HG03196 (cell line): ENCODE measurements around the gene GSTM4.
"Not testable (repeated sequence)": the region's sequence is repeated elsewhere in the genome, so short reads cannot be mapped to it uniquely, and the experiment has no call there.

Experiments
- ATAC-seq: cut with Tn5 transposase; IDR thresholded peaks from one replicate; pipeline ENCODE4 v1.9.1; 2021; ENCODE audit not compliant: unreplicated experiment

Gene GSTM4

GRCh38 chr1:109660691-109661026 is 4.8 kb downstream of the GSTM4 start:
- not testable (repeated sequence) for ATAC-seq

- no peak for ATAC-seq
Observed at GRCh38 chr1:109661391-109661790, 5.5 kb downstream of the GSTM4 start.

GRCh38 chr1:109664671-109665070 is 8.8 kb downstream of the GSTM4 start:
- no peak for ATAC-seq

- peak; percentile 86 for ATAC-seq
Observed at GRCh38 chr1:109667452-109668122, 11.7 kb downstream of the GSTM4 start, which contains the start of gene GSTM2. Gene GSTM2 (plus strand): TSS chr1:109668057. CDS start chr1:109668116, 59 bp downstream.

GRCh38 chr1:109668123-109668775 is 12.3 kb downstream of the GSTM4 start:
- ATAC-seq, result peak; percentile 10

- no peak for ATAC-seq
Observed at GRCh38 chr1:109669246-109669948, 13.5 kb downstream of the GSTM4 start.

GRCh38 chr1:109669949-109670302 is 14.0 kb downstream of the GSTM4 start:
- ATAC-seq, result not testable (repeated sequence)

- no peak for ATAC-seq
Observed at GRCh38 chr1:109671067-109671466, 15.2 kb downstream of the GSTM4 start.

- ATAC-seq, result not testable (repeated sequence)
Observed at GRCh38 chr1:109673861-109674260, 18.0 kb downstream of the GSTM4 start.

GRCh38 chr1:109676683-109677381 is 20.9 kb downstream of the GSTM4 start:
- ATAC-seq, result not testable (repeated sequence)

- ATAC-seq, result no peak
Observed at GRCh38 chr1:109677459-109677858, 21.6 kb downstream of the GSTM4 start.

- ATAC-seq, result not testable (repeated sequence)
Observed at GRCh38 chr1:109678637-109679036, 22.7 kb downstream of the GSTM4 start.

- ATAC-seq, result not testable (repeated sequence)
Observed at GRCh38 chr1:109684777-109685176, 28.9 kb downstream of the GSTM4 start.

- not testable (repeated sequence) for ATAC-seq
Observed at GRCh38 chr1:109685399-109685798, 29.5 kb downstream of the GSTM4 start.

GRCh38 chr1:109685890-109686289 is 30.0 kb downstream of the GSTM4 start:
- ATAC-seq, result not testable (repeated sequence)

- ATAC-seq, result not testable (repeated sequence)
Observed at GRCh38 chr1:109687109-109687508, 31.2 kb downstream of the GSTM4 start.

- peak; percentile 95 for ATAC-seq
Observed at GRCh38 chr1:109687641-109688499, 32.0 kb downstream of the GSTM4 start, which contains the start of gene GSTM1. Gene GSTM1 (plus strand): TSS chr1:109687817. CDS start chr1:109687874, 57 bp downstream.

- ATAC-seq, result no peak
Observed at GRCh38 chr1:109689844-109690405, 34.0 kb downstream of the GSTM4 start.

GRCh38 chr1:109691759-109692158 is 35.9 kb downstream of the GSTM4 start:
- ATAC-seq, result no peak

GRCh38 chr1:109694400-109694799 is 38.5 kb downstream of the GSTM4 start:
- not testable (repeated sequence) for ATAC-seq
